DMS 273 treated with DMSO at 0.1 percent for 48 hours (cell line): ENCODE data around the gene ASH1L.
"Not testable (repeated sequence)": the region's sequence is repeated elsewhere in the genome, so short reads cannot be mapped to it uniquely, and the experiment has no call there.

Experiments used
- DNase-seq: peaks from one replicate; lab custom pipeline; 2025; lab: John Stamatoyannopoulos, UW

The ASH1L gene, protein sequence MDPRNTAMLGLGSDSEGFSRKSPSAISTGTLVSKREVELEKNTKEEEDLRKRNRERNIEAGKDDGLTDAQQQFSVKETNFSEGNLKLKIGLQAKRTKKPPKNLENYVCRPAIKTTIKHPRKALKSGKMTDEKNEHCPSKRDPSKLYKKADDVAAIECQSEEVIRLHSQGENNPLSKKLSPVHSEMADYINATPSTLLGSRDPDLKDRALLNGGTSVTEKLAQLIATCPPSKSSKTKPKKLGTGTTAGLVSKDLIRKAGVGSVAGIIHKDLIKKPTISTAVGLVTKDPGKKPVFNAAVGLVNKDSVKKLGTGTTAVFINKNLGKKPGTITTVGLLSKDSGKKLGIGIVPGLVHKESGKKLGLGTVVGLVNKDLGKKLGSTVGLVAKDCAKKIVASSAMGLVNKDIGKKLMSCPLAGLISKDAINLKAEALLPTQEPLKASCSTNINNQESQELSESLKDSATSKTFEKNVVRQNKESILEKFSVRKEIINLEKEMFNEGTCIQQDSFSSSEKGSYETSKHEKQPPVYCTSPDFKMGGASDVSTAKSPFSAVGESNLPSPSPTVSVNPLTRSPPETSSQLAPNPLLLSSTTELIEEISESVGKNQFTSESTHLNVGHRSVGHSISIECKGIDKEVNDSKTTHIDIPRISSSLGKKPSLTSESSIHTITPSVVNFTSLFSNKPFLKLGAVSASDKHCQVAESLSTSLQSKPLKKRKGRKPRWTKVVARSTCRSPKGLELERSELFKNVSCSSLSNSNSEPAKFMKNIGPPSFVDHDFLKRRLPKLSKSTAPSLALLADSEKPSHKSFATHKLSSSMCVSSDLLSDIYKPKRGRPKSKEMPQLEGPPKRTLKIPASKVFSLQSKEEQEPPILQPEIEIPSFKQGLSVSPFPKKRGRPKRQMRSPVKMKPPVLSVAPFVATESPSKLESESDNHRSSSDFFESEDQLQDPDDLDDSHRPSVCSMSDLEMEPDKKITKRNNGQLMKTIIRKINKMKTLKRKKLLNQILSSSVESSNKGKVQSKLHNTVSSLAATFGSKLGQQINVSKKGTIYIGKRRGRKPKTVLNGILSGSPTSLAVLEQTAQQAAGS (N-terminal part only)

DNA sequence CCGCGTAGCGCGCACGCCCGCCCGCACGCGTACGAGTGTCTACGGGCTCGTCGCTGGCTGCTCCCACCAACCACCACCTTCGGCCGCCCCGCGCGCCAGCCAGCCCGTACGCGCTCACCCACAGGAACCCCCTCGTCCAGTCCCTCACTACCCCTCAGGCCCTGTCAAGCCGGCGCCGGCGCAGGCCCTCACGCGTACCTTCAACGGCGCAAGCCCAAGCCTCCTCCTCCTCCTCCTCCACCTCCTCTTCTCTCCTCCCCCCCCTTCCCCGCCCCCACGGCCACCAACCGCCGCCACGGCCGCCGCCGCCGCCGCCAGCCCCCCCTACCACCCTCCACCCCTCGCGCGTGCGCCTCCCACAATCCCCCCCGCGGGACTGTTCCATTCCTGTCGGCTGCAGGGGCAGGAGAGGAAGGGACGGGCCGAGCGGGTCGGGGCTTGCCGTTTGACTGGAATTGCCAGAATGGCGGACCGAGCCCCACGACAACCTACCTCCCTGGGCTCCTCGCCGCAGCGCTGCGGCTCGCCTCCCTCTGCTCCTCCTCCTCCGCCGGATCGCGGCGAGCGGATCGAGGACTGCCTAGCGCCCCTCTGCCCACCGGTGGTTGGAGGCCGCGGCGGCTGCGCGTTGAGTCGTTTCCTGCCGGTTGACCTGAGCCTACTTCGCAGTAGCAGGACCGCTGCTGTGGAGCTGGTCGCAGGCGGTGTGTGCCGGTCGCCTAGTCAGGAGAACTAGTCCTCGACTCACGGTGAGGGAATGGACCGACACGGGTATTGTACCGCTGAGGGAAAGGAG, at the start of gene ASH1L:
Gene ASH1L (minus strand): TSS at position 223 of the 796 bp plus-strand sequence. CDS start 41,284 bp downstream, outside the sequence.
- DNase-seq: peak; percentile 86

DNA sequence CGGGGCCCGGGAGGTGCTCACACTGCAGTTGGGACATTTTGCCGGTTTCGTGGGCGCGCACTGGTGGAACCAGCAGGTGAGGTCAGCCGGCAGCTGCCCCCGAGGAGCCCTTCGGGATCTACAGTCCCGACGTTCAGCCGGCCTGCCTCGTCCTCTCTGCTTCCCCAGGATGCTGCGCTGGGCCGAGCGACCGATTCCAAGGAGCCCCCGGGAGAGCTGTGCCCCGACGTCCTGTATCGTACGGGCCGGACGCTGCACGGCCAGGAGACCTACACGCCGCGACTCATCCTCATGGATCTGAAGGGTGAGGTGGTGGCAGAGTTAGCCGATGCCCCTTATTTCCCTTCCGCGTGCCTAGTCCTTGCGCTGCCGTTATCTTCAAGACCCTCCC, 47.6 kb upstream of the ASH1L start:
- not testable (repeated sequence) for DNase-seq

DNA sequence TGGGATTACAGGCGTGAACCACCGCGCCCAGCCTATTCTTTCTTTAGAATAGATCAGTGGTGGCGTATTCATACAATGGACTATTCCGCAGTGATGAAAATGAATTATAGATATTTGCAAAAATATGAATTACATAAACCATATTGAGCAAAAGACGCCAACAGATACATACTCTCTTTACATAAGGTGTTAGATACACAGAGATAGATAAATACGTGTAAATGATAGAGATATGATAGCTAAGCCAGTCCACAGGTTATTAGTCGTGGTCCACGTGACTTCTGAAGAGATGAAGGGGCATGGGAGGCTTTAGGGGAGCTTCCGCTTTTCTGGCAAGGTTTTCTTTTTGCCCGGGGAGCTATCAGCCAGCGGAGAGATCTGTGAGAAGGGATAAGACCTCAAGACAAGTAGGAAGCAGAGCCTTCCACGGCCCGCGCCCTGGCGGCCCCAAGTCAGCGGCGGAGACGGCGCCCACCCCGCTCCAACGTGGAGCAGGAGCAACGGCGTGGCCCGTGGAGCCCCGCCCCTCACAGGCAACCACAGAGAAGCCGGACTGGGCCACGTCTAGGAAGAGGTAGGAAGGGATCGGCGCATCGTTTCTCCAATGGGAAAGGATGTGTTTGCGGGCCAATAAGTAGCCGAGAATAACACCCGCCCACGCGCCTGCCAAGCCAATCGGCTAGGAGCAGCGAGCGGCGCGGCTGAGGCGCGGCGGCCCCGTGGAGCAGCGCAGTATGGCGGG, 47.1 kb upstream of the ASH1L start, which contains the start of gene MSTO1:
Gene MSTO1 (plus strand): TSS at position 704 of the 742 bp plus-strand sequence. CDS start 31 bp downstream, at position 735.
- peak; percentile 97 for DNase-seq

DNA sequence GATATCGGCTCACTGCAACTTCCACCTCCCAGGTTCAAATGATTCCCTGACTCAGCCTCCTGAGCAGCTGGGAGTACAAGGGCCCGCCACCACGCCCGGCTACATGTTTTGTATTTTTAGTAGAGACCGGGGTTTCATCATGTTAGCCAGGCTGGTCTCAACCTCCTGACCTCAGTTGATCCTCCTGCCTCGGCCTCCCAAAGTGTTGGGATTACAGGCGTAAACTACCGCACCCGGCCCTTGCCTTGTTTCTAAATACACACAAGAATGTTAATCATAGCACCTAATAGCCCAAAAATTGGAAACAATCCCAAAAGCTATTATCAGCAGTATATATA, 46.3 kb upstream of the ASH1L start:
- no peak for DNase-seq

DNA sequence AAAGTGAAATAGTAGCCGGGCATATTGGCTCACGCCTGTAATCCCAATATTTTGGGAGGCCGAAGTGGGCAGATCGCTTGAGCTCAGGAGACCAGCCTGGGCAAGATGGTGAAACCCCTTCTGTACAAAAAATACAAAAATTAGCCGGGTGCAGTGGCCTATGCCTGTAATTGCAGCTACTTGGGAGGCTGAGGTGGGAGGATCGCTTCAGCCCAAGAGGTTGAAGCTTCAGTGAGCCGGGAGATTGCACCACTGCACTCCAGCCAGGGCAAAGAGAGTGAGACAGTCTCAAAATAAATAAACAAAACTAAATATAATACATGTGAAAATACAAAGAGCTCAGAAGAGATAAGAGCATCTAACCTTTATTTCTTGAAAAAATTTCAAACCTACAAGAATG, 45.1 kb upstream of the ASH1L start:
- no peak for DNase-seq

DNA sequence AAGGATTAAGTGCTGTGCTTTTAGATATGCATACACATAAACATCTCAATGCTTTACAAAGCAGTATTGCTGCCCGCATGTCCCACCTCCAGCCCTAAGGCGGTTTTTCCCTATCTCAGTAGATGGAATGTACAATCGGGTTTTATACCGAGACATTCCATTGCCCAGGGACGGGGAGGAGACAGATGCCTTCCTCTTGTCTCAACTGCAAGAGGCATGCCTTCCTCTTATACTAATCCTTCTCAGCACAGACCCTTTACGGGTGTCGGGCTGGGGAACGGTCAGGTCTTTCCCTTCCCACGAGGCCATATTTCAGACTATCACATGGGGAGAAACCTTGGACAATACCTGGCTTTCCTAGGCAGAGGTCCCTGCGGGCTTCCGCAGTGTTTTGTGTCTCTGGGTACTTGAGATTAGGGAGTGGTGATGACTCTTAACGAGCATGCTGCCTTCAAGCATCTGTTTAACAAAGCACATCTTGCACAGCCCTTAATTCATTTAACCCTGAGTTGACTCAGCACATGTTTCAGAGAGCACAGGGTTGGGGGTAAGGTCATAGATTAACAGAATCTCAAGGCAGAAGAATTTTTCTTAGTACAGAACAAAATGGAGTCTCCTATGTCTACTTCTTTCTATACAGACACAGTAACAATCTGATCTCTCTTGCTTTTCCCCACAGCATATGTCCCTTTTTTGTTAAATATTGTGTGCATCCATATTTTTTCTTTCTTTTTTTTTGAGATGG, 37.4 kb upstream of the ASH1L start:
- not testable (repeated sequence) for DNase-seq

DNA sequence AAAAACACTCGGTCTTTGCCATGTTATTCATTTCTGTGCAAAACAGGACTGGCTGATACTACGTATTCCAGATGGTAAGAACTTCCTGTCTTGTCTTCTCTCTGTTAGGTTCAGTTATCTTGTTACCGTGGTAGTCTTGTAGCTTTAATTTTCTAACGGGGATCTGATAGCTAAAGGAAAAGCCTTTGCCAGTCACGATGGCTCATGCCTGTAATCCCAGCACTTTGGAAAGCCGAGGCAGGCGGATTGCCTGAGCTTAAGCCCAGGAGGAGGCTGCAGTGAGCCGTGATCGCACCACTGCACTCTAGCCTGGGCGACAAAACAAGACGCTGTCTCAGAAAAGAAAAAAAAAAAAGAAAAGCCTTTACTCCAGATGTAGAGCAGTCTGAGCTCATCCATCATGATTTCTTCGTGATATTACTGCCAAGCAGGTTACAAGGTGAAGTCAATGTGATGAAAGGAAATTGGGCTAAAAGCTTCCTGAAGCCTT, 36.3 kb upstream of the ASH1L start:
- DNase-seq: no peak

DNA sequence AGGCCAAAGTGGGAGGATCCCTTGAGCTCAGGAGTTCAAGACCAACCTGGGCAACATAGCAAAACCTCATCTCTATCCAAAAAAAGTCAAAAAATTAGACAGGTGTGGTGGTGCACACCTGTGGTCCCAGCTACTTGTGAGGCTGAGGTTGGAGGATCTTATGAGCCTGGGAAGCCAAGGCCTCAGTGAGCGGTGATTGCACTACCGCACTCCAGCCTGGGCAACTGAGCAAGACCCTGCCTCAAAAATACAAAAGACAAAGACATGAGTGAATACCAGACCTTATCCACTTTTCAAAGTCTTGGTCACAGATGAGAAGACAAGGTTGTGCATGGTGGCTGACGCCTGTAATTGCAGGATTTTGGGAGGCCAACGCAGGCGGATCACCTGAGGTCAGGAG, 34.3 kb upstream of the ASH1L start:
- no peak for DNase-seq

DNA sequence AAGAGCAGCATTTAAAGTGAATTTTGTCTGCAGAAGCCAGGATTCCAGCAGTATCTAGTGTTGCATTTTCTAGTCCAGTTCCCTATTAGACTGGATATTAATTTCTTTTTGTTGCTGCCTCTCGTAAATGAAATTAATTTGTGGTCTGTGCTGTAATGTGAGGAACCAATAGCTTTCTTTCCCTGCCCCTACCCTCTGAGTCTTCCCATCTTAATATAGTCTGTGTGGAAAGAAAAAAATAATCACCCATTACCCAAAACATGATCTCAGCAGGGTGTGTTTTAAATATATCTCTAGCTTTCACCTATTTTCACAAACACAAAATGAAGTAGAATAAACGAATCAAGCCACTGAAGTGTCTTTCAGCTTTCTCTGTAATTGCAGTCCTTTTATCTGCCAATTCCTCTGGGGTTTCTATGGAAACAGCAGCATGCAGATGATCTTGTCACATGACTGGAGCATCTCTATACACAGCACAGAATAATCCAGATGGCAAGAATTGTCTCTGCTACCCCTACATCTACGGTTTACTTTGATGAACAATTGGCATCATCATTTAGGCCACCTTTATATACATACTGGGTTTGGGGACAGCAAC, 33.4 kb upstream of the ASH1L start:
- DNase-seq: not testable (repeated sequence)

DNA sequence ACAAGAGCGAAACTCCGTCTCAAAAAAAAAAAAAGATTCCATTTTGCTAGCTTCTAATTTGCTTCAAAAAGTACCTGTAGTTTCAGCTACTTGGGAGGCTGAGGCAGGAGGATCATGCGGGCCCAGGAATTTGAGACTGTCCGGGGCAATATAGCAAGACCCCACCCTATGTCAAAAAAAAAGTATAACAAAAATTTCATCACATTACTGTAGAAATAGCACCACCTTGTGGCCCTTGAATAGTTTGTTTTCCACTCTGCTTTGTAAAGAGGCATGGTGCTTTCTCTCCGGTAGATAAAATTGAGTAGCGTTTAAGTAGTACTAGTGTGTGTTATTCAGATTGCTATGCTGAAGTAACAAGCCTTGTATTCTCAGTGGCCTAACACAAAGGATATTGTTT, 29.2 kb upstream of the ASH1L start:
- DNase-seq: peak; percentile 40

DNA sequence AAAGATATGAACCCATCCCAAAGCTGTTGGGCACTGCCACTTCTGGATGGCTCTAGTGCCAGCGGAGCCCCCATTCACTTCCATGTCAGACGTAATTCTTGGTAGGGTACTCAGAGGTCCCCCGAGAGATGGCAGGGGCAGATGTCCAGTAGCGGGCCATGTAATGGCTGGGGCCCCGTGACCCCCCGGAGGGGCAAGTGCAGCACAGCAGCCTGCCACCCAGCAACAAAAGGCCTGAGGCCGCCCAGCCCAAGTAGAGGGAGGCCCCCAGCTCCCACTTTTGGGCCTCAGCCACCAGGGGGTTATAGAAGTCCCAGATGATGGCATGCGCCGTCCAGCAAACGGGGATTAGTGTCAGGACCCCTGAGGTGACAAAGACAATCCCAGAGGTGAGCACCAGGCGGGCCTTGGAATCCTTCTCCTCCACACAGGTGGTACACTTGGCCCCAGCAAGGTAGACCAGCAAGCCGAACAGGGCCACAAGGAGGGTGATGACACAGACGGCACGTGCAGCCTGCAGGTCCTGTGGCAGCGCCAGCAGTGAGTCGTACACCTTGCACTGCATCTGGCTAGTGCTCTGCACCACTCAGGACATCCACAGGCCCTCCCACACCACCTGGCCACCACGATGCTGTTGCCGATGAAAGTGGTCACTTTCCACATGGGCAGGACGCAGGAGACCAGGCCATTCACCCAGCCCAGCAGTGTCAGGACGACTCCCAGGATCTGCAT, 28.1 kb upstream of the ASH1L start:
- not testable (repeated sequence) for DNase-seq

DNA sequence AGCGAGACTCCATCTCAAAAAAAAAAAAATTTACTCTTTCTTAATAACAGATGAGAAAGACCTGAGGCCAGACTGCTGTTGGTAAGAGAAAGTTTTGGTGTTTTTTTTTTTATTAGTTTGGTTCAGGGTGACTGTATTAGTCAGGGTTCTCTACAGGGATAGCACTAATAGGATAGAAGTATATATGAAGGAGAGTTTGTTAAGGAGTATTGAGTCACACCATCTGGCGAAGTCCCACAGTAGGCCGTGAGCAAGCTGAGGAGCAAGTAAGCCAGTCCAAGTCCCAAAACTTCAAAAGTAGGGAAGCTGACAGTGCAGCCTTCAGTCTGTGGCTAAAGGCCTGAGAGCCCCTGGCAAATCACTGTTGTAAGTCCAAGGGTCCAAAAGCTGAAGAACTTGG, 26.7 kb upstream of the ASH1L start:
- DNase-seq: not testable (repeated sequence)

DNA sequence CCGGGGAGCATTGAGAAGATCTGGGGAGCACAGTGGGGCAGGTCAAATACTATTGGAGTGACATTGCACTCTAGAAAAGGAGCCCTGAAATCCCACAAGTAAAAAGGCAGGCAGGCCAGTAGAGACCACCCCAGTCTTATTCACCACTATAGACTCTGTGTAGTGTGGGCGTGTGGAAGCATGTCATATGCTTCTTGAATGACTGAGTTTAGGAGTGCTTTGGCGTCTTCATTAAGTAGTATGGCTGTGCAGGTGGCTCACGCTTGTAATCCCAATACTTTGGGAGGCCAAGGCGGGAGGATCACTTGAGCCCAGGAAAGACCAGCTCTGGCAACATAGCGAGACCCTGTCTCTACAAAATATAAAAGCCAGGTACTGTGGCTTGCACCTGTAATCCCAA, 21.2 kb upstream of the ASH1L start:
- DNase-seq: not testable (repeated sequence)

DNA sequence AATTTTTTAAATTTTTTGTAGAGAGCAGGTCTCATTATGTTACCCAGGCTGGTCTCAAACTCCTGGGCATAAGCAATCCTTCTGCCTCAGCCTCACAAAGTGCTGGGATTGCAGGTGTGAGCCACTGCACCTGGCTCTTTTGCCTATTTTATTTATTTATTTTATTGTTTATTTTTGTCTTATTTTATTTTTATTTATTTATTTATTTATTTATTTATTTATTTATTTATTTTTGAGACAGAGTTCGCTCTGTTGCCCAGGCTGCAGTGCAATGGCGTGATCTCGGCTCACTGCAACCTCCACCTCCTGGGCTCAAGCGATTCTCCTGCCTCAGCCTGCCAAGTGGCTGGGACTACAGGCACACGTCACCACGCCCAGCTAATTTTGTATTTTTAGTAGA, 13.0 kb upstream of the ASH1L start:
- DNase-seq: not testable (repeated sequence)

DNA sequence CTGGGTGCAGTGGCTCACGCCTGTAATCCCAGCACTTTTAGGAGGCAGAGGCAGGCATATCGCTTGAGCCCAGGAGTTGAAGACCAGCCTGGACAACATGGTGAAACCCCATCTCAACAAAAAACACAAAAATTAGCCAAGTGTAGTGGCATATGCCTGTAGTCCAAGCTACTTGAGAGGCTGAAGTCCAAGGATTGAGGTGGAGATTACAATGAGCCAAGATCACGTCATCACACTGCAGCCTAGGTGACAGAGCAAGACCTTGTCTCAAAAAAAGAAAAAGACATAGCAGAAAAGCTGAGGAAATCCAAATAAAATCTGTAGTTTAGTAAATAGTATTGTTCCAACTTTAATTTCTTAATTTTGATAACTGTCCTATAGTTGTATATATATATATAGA, 11.5 kb upstream of the ASH1L start:
- no peak for DNase-seq

DNA sequence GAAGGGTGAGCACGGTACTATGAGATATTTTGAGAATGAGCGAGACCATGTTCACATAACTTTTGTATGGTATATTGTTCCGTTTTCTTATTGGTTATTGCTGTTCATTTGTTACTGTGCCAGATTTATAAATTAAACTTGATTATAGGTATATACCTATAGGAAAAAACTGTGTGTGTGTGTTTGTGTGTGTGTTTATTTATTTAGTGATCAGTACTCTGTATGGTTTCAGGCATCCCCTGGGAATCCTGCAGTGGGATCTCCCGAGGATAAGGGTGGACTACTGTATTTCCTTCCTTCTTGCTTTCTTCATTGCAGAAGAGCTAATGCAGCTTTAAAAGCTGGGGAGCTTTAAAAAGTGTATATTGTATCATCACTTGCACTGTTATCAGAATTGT, 8.0 kb upstream of the ASH1L start:
- DNase-seq: no peak

DNA sequence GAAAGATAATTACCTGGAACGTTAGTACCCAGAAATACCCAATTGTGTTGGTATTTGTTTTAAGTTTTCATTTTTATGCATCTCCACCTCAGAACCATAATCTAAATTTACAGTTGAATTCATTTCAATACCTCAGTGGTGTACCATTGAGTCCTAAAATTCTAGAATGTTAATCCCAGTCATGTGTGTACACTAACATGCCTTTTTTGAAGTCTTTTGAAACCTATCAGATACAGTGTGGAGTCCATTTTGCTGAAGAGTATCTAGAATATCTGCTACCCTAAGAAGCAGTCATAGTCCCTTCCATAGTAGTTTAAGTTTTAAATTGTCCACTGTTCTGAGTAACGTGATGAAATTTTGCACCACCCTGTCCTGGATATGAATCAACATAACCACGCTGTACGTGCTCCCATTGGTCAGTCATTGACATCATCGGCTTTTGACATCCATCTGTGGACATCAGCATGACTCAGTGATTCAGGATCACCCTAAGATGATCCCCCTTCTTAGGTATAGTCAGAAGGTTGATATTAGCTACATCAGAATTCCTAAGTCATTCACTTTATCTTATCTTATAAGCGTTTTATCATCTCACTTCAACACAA, 7.5 kb upstream of the ASH1L start:
- no peak for DNase-seq

DNA sequence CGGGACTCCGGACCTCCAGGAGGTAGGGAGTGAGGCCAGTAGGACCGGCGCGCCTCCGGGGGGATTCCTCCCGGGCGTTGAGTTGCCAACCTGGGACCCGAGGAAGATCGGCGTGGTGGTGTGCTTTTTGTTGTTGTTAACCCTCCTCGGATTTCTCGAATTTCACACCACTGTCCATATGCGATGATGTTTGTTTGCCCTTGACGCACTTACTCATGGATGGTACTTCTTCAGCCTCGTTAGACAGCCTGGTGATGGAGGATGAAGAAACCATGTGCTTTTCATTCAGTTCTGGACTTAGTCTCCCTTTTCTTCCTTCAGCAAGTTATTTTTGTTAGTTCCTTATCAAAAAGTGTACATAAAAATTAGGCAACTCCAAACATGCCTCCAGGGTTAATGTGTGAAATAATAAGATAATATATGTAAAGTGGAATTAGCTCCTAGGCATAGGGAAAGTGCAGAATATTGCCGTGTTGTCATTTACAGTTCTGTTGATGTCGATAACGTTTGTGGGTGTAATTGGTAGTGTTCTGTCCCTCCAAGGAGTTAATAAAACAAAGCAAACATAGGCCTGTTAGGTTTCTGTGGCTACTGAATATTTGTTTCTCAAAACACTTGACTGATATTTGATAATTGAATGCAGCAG, 897 bp upstream of the ASH1L start:
- DNase-seq: peak; percentile 9
